Left renal pelvis (tissue), 4 donors: ENCODE results near the gene PLK3. TPM values are rescaled to one million over a fixed set of nuclear protein-coding genes. Genes with fewer than 3 reads are reported as not detected.
"Not testable (repeated sequence)": the region's sequence is repeated elsewhere in the genome, so short reads cannot be mapped to it uniquely, and the experiment has no call there.

Source experiments
- DNase-seq, 4 donors: peaks; one replicate each; pipeline ENCODE4 v3.0.0-alpha.2; 2013; ENCODE audit warnings: low read depth in 4 of 4, low spot score in 3 of 4
- polyA plus RNA-seq, 4 donors: library from polyadenylated mRNA; unstranded; fragments of 120-200 nt; gene quantifications; one replicate each; pipeline ENCODE4 v1.2.1, GENCODE V29; 2013; ENCODE audit not compliant: insufficient read length in 4 of 4

The PLK3 gene
- 10 to 100 TPM in 1 of 4 donors, 1 to 10 TPM in 3; 5.9 to 16.1 (median 7.3) TPM for polyA plus RNA-seq

GRCh38 chr1:44799770-44800584 lies at the start of gene PLK3:
Gene PLK3, plus strand, starts transcription at chr1:44800377. Its CDS starts 87 bp downstream, at chr1:44800464.
- peak; percentile 93 to 96 (median 95) for DNase-seq

GRCh38 chr1:44757420-44757819 lies 42.8 kb upstream of the PLK3 start:
- DNase-seq = no peak

- no peak for DNase-seq
Observed at GRCh38 chr1:44759077-44759476, 41.1 kb upstream of the PLK3 start.

- no peak for DNase-seq
Observed at GRCh38 chr1:44760876-44761275, 39.3 kb upstream of the PLK3 start.

- not testable (repeated sequence) for DNase-seq
Observed at GRCh38 chr1:44766421-44766820, 33.8 kb upstream of the PLK3 start.

GRCh38 chr1:44775078-44775929 lies 24.9 kb upstream of the PLK3 start, which contains the start of gene RPS8:
Gene RPS8, plus strand, starts transcription at chr1:44775540. Its CDS starts 57 bp downstream, at chr1:44775597.
- DNase-seq = peak; percentile 90 to 93 (median 92)

- DNase-seq = no peak
Observed at GRCh38 chr1:44775930-44776729, 24.0 kb upstream of the PLK3 start.

- no peak for DNase-seq
Observed at GRCh38 chr1:44776730-44777068, 23.5 kb upstream of the PLK3 start.

GRCh38 chr1:44777547-44777946 lies 22.6 kb upstream of the PLK3 start:
- DNase-seq = no peak

GRCh38 chr1:44777969-44778635 lies 22.1 kb upstream of the PLK3 start:
- no peak for DNase-seq

- no peak for DNase-seq
Observed at GRCh38 chr1:44778705-44779576, 21.2 kb upstream of the PLK3 start.

GRCh38 chr1:44780583-44781121 lies 19.5 kb upstream of the PLK3 start:
- no peak for DNase-seq

GRCh38 chr1:44783697-44784093 lies 16.5 kb upstream of the PLK3 start:
- DNase-seq = no peak

GRCh38 chr1:44784094-44785028 lies 15.8 kb upstream of the PLK3 start:
- DNase-seq = no peak

GRCh38 chr1:44785029-44785380 lies 15.2 kb upstream of the PLK3 start:
- no peak for DNase-seq

- DNase-seq = no peak
Observed at GRCh38 chr1:44785501-44786137, 14.6 kb upstream of the PLK3 start.

GRCh38 chr1:44786138-44786840 lies 13.9 kb upstream of the PLK3 start:
- DNase-seq = no peak
